Muscle of leg (tissue), 11 donors: ENCODE results near the gene SP140L. TPM values are rescaled to one million over a fixed set of nuclear protein-coding genes. Genes with fewer than 3 reads are reported as not detected.
"Not testable (repeated sequence)": the region's sequence is repeated elsewhere in the genome, so short reads cannot be mapped to it uniquely, and the experiment has no call there.

Source experiments
- DNase-seq: peaks from one replicate; pipeline ENCODE4 v3.0.0; 2013
- H3K27ac ChIP-seq: one replicate; pipeline ENCODE4 v1.5.1; 2013; ENCODE audit warnings: mild to moderate bottlenecking, low read length, control low read depth
- H3K27me3 ChIP-seq: one replicate; pipeline ENCODE4 v1.6.1; 2013; ENCODE audit warnings: low read length; ENCODE audit not compliant: control insufficient read depth, insufficient read depth
- H3K36me3 ChIP-seq: one replicate; pipeline ENCODE4 v1.6.1; 2013; ENCODE audit warnings: low read length; ENCODE audit not compliant: control insufficient read depth, insufficient read depth
- H3K4me1 ChIP-seq: one replicate; pipeline ENCODE4 v1.6.1; 2013; ENCODE audit warnings: low read length; ENCODE audit not compliant: control insufficient read depth, insufficient read depth
- H3K4me3 ChIP-seq: one replicate; pipeline ENCODE4 v1.5.1; 2013; ENCODE audit warnings: low read length, control low read depth
- H3K9me3 ChIP-seq: replicated peaks from 2 replicates; pipeline ENCODE4 v1.6.1; 2013; ENCODE audit warnings: low read depth, low read length; ENCODE audit not compliant: control insufficient read depth
- WGBS: methylation state at CpG from one replicate; pipeline ENCODE4 v1.1.5; 2013; ENCODE audit warnings: missing lambda C conversion rate; ENCODE audit not compliant: insufficient coverage; 5-methylcytosine and 5-hydroxymethylcytosine counted together
- polyA plus RNA-seq, 8 donors: library from polyadenylated mRNA; unstranded; fragments of 120-200 nt; gene quantifications; one replicate each; pipeline versions ENCODE4 v1.2.1 to v1.2.3, GENCODE V29; 2013; ENCODE audit warnings: inconsistent platforms in 1 of 8, low replicate concordance in 1 of 8; ENCODE audit not compliant: insufficient read length in 8 of 8, insufficient read depth in 1 of 8
- total RNA-seq: library from RNA; stranded (reverse); fragments of 120-200 nt; gene quantifications from one replicate; pipeline ENCODE4 v1.2.4, GENCODE V29; 2013

The SP140L gene
- total and polyA plus RNA-seq, 9 donors: 3.2 to 7.0 (median 4.4) TPM

GRCh38 chr2:230405824-230406223 is 78.8 kb downstream of the SP140L start:
- Histone ChIP-seq H3K36me3 (no peaks in the 10 kb centered on the region), H3K9me3 (no peaks in the 10 kb centered on the region), H3K27me3 (no peaks in the 10 kb centered on the region), H3K27ac (no peak overlapping the region), H3K4me1 (peaks cover 3% of the 10 kb centered on the region), H3K4me3 (no peak overlapping the region)
- DNase-seq: no peak
- 75% methylated on average over 2 of the region's 3 CpGs for WGBS

GRCh38 chr2:230408244-230408842 is 81.3 kb downstream of the SP140L start:
- Histone ChIP-seq H3K27me3 (no peaks in the 10 kb centered on the region), H3K4me1 (peaks cover 15% of the 10 kb centered on the region), H3K36me3 (no peaks in the 10 kb centered on the region), H3K4me3 (no peak overlapping the region), H3K9me3 (no peaks in the 10 kb centered on the region), H3K27ac (peak overlapping the region; percentile 76)
- peak; percentile 40 for DNase-seq
- WGBS: 46% methylated on average over 2 of the region's 3 CpGs

DNA sequence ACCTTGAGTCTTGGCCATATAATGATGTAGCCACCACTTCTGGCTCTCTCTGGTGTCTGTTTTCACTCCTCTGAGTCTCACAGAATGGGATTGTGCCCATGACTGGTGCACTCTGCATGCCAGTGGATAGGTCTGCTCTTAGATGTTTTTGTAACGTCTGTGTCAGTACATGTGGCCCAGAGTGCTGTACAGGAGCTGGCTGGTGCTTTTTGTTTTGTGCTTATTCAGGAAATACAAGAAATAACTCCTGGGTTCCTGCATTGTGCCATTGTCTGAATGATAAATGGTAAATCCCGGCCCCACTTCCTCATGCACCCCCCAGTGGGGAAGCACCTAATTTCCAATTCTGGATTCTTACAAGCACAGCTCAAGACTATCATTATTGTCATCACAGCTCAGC is 82.3 kb downstream of the SP140L start:
- H3K27ac ChIP-seq: peak overlapping the region; percentile 76
- not testable (repeated sequence) for H3K4me3 ChIP-seq, H3K36me3 ChIP-seq, H3K9me3 ChIP-seq, H3K27me3 ChIP-seq, DNase-seq
- WGBS: no CpG with 5 or more reads among the region's 2 CpGs
- peaks cover 15% of the 10 kb centered on the region for H3K4me1 ChIP-seq

DNA sequence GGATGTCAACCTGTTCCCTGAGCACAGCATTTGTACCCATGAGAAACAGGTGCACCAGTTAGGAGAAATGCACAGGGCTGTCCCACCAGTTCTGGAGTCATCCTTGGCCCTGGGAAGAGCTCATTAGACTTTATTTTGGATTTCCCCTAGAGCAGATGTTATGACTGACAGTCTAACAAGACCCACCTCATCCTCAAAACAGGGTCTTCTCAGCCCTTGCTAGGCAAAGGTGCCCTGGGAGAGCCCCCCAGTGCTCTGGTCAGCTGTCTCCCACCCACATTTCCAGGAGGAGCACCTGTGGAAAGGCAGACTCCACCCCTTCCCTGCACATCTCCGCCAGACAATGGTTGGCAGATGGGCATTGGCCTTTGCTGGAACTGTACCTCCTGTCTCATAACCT is 83.3 kb downstream of the SP140L start:
- Histone ChIP-seq H3K27ac (no peak overlapping the region), H3K27me3 (no peaks in the 10 kb centered on the region), H3K36me3 (no peaks in the 10 kb centered on the region), H3K9me3 (no peaks in the 10 kb centered on the region), H3K4me3 (no peak overlapping the region), H3K4me1 (peaks cover 16% of the 10 kb centered on the region)
- WGBS: 100% methylated on average over 1 of the region's 1 CpG
- no peak for DNase-seq

GRCh38 chr2:230410861-230411569 is 84.0 kb downstream of the SP140L start:
- Histone ChIP-seq H3K27me3 (no peaks in the 10 kb centered on the region), H3K4me1 (peaks cover 22% of the 10 kb centered on the region), H3K27ac (peak overlapping the region; percentile 93), H3K9me3 (no peaks in the 10 kb centered on the region), H3K4me3 (peak overlapping the region; percentile 78), H3K36me3 (no peaks in the 10 kb centered on the region)
- DNase-seq: no peak
- WGBS: 36% methylated on average over 9 of the region's 16 CpGs

- Histone ChIP-seq H3K27me3 (no peaks in the 10 kb centered on the region), H3K27ac (peak overlapping the region; percentile 93), H3K36me3 (no peaks in the 10 kb centered on the region), H3K4me1 (peaks cover 28% of the 10 kb centered on the region), H3K9me3 (no peaks in the 10 kb centered on the region), H3K4me3 (peak overlapping the region; percentile 78)
- WGBS: 3% methylated on average over 53 of the region's 57 CpGs
- peak; percentile 83 for DNase-seq
Measured at GRCh38 chr2:230411570-230412370, 84.8 kb downstream of the SP140L start.

- no CpG with 5 or more reads among the region's 3 CpGs for WGBS
- DNase-seq: no peak
- no peaks in the 10 kb centered on the region for H3K27me3 ChIP-seq
- peaks cover 28% of the 10 kb centered on the region for H3K4me1 ChIP-seq
- no peaks in the 10 kb centered on the region for H3K9me3 ChIP-seq
- peak overlapping the region; percentile 93 for H3K27ac ChIP-seq
- H3K36me3 ChIP-seq: no peaks in the 10 kb centered on the region
- peak overlapping the region; percentile 78 for H3K4me3 ChIP-seq
Measured at GRCh38 chr2:230412371-230412711, 85.3 kb downstream of the SP140L start.

DNA sequence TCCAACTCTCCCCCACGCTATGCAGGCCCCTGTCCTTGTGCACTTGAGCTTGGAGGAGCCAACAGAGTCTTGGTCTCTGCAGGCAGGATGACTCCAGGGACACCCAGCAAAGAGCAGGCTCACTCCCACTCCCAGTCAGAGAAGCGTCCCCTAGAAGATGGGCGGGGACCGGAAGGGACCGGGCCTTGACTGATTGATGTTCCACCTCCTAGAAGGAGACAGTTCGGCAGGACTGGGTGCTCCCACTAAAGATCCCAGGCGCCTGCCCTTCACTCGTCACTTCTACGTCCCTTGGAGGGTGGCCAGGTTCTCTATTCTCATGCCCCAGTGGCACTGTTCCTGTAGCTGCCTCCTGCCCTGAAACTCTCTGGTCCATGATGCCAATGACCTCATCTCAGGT is 85.9 kb downstream of the SP140L start:
- Histone ChIP-seq H3K36me3 (no peaks in the 10 kb centered on the region), H3K27me3 (no peaks in the 10 kb centered on the region), H3K9me3 (no peaks in the 10 kb centered on the region), H3K4me3 (no peak overlapping the region), H3K27ac (no peak overlapping the region), H3K4me1 (peaks cover 28% of the 10 kb centered on the region)
- DNase-seq: no peak
- 87% methylated on average over 8 of the region's 9 CpGs for WGBS

GRCh38 chr2:230413479-230413878 is 86.5 kb downstream of the SP140L start:
- Histone ChIP-seq H3K27me3 (no peaks in the 10 kb centered on the region), H3K36me3 (no peaks in the 10 kb centered on the region), H3K4me1 (peaks cover 27% of the 10 kb centered on the region), H3K9me3 (no peaks in the 10 kb centered on the region), H3K27ac (no peak overlapping the region), H3K4me3 (no peak overlapping the region)
- WGBS: 100% methylated on average over 3 of the region's 3 CpGs
- no peak for DNase-seq

GRCh38 chr2:230414302-230414701 is 87.3 kb downstream of the SP140L start:
- Histone ChIP-seq H3K27me3 (no peaks in the 10 kb centered on the region), H3K36me3 (no peaks in the 10 kb centered on the region), H3K27ac (no peak overlapping the region), H3K4me3 (no peak overlapping the region), H3K9me3 (no peaks in the 10 kb centered on the region), H3K4me1 (peaks cover 28% of the 10 kb centered on the region)
- DNase-seq: no peak
- WGBS: 98% methylated on average over 6 of the region's 6 CpGs
